ENCODE measurements around the gene TSFM.
A peak's percentile ranks its signal among the peaks of the same experiment; 100 is the strongest.

The TSFM gene

GRCh38 chr12:57759360-57759980 lies 23.1 kb upstream of the TSFM start:
- peaks cover 15% of the 10 kb centered on the region for H3K79me2 ChIP-seq (ENCODE audit: insufficient read depth, low read length)
- TF ChIP-seq EZH2 (IDR thresholded peaks at IDR 0.05; ENCODE audit: borderline replicate concordance, low read depth, low read length, severe bottlenecking) (no peak), CTCF (IDR thresholded peaks at IDR 0.05; ENCODE audit: borderline replicate concordance, extremely low read depth, low read length, poor library complexity, severe bottlenecking) (peak; percentile 58)
- no peak overlapping the region for H3K4me3 ChIP-seq (ENCODE audit: low read depth in 1 of 2, low read length in 2 of 2)
- H3K27me3 ChIP-seq (ENCODE audit: insufficient read depth, low read length, poor library complexity): no peaks in the 10 kb centered on the region
- H2AFZ ChIP-seq (ENCODE audit: low read depth, low read length): no peak overlapping the region
- no peak overlapping the region for H3K9ac ChIP-seq (ENCODE audit: low read depth, low read length)
- peak; percentile 37 for DNase-seq
- H3K27ac ChIP-seq (ENCODE audit: low read length): no peak overlapping the region
- peaks cover 40% of the 10 kb centered on the region for H4K20me1 ChIP-seq (ENCODE audit: insufficient read depth, low read length)
- H3K4me1 ChIP-seq (ENCODE audit: insufficient read depth, low read length): peaks cover 18% of the 10 kb centered on the region
- no peak overlapping the region for H3K4me2 ChIP-seq (ENCODE audit: insufficient read depth, low read length)
- H3K9me3 ChIP-seq (ENCODE audit: insufficient read depth, low read length, severe bottlenecking): no peaks in the 10 kb centered on the region
- no peak for ATAC-seq (ENCODE audit: insufficient read depth, low read depth)
- H3K36me3 ChIP-seq (ENCODE audit: insufficient read depth, low read length): peaks cover 38% of the 10 kb centered on the region

DNA sequence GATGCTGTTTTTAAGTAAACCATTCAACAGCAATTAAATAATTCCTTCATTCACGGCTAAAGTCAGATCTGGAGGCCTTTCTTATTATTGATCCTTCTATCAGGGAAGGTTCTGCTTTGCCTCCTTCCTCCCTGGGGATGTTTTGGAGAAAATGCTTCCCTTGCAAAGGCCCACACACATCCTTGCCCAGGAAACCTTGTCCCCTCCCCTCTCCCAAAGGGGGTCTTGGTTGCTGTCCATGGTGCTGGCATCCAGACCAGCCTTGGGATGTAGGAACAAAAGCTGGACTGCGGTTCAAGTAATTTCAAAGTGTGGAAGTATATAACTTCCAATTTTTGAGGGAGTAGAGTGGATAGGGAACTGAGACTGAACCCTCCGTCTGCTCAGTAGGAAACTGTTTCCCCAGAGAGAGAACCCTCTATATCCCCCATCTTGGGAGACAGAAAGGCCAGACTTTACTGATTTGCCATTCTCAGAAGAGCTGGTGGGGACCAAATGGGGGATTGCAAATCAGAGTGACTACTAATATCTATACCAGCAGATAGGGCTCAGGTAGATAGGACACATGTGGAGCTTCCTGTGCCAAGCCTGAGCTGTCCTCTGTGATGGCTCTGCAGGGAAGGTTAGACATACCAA lies 22.1 kb upstream of the TSFM start:
- no peak overlapping the region for H3K4me2 ChIP-seq (ENCODE audit: insufficient read depth, low read length)
- no peak for ATAC-seq (ENCODE audit: insufficient read depth, low read depth)
- peaks cover 38% of the 10 kb centered on the region for H3K36me3 ChIP-seq (ENCODE audit: insufficient read depth, low read length)
- H3K27ac ChIP-seq (ENCODE audit: low read length): no peak overlapping the region
- DNase-seq: peak; percentile 43
- H4K20me1 ChIP-seq (ENCODE audit: insufficient read depth, low read length): peaks cover 40% of the 10 kb centered on the region
- no peaks in the 10 kb centered on the region for H3K9me3 ChIP-seq (ENCODE audit: insufficient read depth, low read length, severe bottlenecking)
- peaks cover 15% of the 10 kb centered on the region for H3K4me1 ChIP-seq (ENCODE audit: insufficient read depth, low read length)
- H3K9ac ChIP-seq (ENCODE audit: low read depth, low read length): no peak overlapping the region
- H3K4me3 ChIP-seq (ENCODE audit: low read depth in 1 of 2, low read length in 2 of 2): no peak overlapping the region
- no peak overlapping the region for H2AFZ ChIP-seq (ENCODE audit: low read depth, low read length)
- no peaks in the 10 kb centered on the region for H3K27me3 ChIP-seq (ENCODE audit: insufficient read depth, low read length, poor library complexity)
- no peak for TF ChIP-seq CTCF (IDR thresholded peaks at IDR 0.05; ENCODE audit: borderline replicate concordance, extremely low read depth, low read length, poor library complexity, severe bottlenecking)
- peaks cover 15% of the 10 kb centered on the region for H3K79me2 ChIP-seq (ENCODE audit: insufficient read depth, low read length)

- no peak for ATAC-seq (ENCODE audit: insufficient read depth, low read depth)
- Histone ChIP-seq H3K79me2 (ENCODE audit: insufficient read depth, low read length) (peaks cover 6% of the 10 kb centered on the region), H3K9ac (ENCODE audit: low read depth, low read length) (no peak overlapping the region), H3K4me3 (ENCODE audit: low read depth in 1 of 2, low read length in 2 of 2) (no peak overlapping the region), H3K4me1 (ENCODE audit: insufficient read depth, low read length) (peaks cover 6% of the 10 kb centered on the region), H4K20me1 (ENCODE audit: insufficient read depth, low read length) (peaks cover 37% of the 10 kb centered on the region), H3K27ac (ENCODE audit: low read length) (no peak overlapping the region), H3K36me3 (ENCODE audit: insufficient read depth, low read length) (peaks cover 35% of the 10 kb centered on the region), H3K9me3 (ENCODE audit: insufficient read depth, low read length, severe bottlenecking) (no peaks in the 10 kb centered on the region), H3K27me3 (ENCODE audit: insufficient read depth, low read length, poor library complexity) (no peaks in the 10 kb centered on the region), H2AFZ (ENCODE audit: low read depth, low read length) (no peak overlapping the region), H3K4me2 (ENCODE audit: insufficient read depth, low read length) (no peak overlapping the region)
- no peak for DNase-seq
- TF ChIP-seq CTCF (IDR thresholded peaks at IDR 0.05; ENCODE audit: borderline replicate concordance, extremely low read depth, low read length, poor library complexity, severe bottlenecking) (no peak), EZH2 (IDR thresholded peaks at IDR 0.05; ENCODE audit: borderline replicate concordance, low read depth, low read length, severe bottlenecking) (no peak)
Measured at GRCh38 chr12:57761391-57761998, 21.1 kb upstream of the TSFM start.
